ENCODE data around the gene ARAP2.

ARAP2 gene

GRCh38 chr4:36264207-36264826, 20.0 kb upstream of the ARAP2 start:
- DNase-seq (ENCODE audit: low read depth) = no peak

DNA sequence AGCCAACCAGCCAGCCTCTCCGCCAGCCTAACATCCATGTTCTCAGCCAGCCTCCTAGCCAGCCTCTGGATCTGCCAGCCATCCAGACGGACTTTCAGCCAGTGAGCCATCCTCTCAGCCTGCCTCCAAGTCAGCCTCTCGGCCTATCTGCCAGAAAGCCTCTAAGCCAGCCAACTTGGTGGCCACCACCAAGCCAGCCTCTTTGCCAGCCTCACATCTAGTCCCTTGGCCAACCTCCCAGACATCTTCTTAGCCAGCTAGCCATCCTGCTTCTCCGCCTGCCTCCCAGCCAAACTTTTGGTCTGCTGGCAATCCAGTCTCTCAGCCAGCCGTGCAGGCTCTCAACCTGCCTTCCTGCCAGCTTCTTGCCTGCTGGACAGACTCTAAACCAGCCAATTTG, 16.4 kb upstream of the ARAP2 start:
- DNase-seq (ENCODE audit: low read depth) = no peak

DNA sequence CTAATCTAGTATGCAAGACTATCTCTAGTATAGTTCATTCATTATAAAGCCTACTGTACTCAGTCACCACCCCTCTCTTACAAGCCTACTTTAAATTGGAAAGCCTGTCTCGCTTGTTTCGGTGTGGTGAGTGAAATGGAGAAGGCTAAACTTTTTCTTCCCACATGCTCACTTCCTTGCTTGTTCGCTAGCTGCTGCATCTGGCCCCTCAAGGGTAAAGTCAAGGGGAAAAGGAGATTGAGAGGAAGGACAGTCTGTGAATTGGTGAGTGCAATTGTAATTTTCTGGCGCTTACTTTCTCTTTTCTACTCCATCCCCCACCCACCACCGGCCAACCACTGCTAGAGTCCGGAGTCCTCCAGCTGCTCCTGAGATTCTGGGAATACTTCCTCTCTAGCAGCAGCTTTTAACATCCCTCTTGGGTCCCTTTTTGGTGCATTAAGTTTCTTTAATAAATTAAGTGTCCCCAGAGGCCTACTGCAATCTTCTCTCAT, 12.1 kb upstream of the ARAP2 start:
- no peak for DNase-seq (ENCODE audit: low read depth)

GRCh38 chr4:36255577-36255976, 11.3 kb upstream of the ARAP2 start:
- DNase-seq (ENCODE audit: low read depth) = peak; percentile 60

- no peak for DNase-seq (ENCODE audit: low read depth)
Measured at GRCh38 chr4:36254371-36254770, 10.1 kb upstream of the ARAP2 start.

- no peak for DNase-seq (ENCODE audit: low read depth)
Measured at GRCh38 chr4:36251983-36252382, 7.7 kb upstream of the ARAP2 start.

- no peak for DNase-seq (ENCODE audit: low read depth)
Measured at GRCh38 chr4:36249610-36250009, 5.3 kb upstream of the ARAP2 start.

DNA sequence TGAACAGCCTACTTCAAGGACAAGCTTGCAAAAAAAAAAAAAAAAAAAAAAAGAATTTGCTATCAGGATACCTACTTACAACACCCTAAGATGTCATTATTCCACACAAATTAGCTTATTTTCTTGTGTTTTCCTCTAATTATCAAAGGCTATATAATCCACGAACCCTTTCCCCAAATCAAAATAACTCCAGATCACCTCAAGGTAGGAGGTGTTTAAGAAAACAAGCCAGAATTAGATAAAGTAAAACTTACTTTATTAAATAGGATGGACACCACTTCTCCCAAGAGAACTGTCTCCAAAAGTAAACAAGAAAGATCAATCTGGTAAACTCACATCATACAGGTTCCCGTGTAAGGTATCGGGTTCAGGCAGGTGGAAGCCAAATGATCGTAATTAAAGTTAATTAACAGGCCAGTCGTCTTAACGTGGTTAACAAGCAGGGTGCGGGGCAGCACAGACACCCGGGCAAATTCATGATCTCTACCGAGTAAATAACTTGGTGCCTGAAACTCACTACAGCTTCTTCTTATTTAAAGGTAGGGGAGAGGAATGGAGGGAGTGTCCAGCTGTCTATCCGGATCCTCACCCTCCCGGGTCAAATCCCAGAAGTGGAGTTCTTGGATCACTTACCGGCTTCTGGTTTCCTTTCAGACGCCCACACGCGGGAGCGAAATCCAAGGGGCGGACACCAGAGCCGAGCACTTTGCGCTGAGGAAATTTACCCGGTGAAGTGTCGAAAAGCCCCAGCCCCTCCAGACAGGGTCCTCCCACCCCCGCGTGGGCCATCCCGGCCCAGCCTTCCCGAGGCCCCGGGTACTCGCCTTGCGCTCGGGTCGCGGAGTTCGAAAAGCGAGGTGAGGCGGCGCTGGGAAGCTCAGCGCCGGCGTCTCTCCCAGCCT, 708 bp downstream of the ARAP2 start:
- DNase-seq (ENCODE audit: low read depth) = no peak

DNA sequence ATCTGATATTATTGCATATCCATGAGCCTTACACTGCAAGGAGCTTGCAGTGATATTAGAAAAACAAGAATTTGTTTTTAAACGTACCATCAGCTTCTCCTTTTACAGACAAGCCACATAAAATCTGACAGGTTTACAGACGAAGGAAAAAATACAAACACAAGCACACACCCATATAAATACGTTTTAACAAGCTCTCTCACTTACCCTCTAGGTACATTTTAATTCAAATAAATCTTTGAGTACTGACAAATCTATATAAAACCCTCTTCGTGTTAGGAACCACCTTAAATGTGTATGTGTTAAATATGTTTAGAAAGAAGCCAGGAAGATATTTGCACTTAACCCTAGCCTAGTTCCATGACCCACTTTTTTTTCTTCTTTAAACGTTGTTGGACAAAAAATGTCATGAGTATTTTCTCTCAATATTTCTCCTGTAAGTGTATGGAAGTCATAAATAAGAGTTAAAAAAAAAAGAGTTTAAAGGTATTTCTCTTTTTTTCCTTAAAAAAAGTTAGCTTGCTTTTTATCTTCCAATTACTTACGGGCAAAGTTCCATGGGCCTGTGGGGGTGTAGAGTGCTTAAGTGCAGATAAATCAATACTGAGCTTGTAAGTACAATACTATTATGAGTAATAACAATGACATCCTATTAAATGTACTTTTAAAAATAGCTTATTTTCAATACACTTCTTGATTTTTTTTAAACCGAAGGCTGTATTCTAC, 1.5 kb downstream of the ARAP2 start:
- no peak for DNase-seq (ENCODE audit: low read depth)

- no peak for DNase-seq (ENCODE audit: low read depth)
Measured at GRCh38 chr4:36241771-36242170, 2.5 kb downstream of the ARAP2 start.

DNA sequence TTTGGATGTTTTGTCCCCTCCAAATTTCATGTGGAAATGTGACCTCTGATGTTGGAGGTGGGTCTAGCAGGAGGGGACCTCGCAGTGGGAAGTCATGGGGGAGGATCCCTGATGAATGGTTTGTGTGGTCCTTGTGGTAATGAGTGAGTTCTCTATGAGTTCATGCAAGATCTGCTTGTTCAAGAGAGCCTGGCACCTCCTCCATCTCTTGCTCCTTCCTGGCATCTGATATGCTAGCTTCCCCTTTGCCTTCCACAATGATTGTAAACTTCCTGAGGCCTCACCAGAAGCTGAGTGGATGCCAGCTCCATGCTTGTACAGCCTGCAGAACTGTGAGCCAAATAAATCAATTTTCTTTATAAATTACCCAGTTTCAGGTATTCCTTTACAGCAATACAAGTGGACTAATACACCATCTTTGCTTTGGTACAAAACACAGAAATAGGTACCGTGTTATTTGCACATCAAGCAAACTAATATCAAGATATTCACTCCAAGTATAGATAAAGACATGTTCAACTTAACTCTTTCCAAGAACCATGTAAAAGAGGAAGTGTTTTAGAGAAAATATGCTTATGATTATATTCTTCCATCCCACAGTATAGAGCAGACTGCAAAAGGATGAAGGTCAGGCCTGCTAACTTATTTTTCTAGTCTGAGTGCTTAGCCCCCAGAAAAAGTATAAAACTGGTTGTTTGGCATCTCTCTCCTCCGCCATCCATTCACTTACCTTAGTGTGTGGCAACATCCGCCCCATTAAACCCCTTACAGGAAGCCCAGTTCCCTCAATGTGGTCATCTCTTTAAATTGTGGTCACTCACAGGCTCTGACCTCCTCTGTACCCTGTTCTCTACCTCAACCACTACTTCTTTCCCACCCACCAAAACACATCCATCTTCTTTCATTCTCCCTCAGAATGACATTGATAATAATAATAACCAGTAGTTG, 6.7 kb downstream of the ARAP2 start:
- no peak for DNase-seq (ENCODE audit: low read depth)

DNA sequence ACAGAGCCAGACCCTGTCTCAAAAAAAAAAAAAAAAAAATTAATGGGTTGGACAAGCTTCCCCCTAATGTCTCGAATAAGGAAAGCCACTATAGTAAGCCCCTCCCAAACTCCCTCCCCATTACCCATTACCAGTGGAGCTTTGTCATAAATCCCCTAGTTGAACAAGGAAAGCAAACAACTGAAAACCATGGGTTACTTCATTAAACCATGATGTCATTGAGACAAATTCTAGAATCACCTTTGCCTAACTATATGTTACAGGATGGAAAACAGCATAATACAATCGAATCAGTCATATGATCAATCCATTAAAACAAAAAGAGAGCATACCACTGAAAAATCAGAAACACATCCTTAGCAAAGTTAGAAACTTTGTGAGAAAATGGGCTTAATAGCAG, 8.2 kb downstream of the ARAP2 start:
- no peak for DNase-seq (ENCODE audit: low read depth)

GRCh38 chr4:36235306-36235705, 9.0 kb downstream of the ARAP2 start:
- no peak for DNase-seq (ENCODE audit: low read depth)

DNA sequence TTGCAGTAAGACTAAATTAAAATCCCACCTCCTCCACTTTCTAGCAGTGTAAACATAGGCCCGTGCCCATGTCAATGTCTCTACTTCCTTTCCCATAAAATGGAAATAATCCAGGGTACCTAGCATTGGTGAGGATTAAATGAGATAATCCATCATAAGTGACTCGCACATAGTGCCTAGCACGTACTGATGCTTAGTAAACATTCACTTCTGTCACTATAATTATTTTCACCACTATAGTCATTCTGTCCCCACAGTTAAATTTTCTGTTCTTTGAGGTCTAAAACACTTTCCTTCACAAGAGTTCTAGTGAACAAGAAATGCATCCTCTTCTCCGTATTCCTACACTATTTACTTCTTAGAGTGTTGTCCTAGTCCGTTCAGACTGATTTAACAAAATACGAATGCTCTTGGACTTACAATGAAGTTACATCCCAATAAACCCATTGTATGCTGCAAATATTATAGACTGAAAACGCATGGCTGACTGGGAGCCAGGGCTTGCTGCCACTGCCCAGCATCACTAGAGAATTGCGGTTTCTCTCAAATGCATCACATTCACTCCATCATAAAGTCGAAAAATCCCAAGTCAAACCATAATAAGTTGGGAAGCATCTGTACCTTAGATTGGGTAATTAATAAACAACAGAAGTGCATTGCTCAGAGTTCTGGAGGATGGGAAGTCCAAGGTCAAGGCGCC, 10.6 kb downstream of the ARAP2 start:
- DNase-seq (ENCODE audit: low read depth) = no peak

DNA sequence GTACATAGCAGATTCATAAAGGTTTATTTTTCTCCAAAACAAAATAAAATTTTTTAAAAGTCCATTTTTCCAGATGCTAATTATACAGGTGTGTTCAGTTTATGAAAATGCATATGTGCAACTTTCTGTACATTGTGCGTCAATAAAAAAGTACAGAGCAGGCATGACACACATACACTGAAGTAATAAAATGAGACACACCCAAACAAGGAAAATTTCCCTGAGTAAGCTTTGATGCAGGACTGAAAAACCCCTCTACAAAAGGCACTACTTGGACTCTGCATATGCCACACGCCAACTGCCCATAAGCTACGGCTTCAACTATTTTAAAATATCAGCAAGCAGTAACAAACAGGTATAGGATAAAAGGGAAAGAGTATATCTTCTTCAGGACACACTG, 13.8 kb downstream of the ARAP2 start:
- no peak for DNase-seq (ENCODE audit: low read depth)

DNA sequence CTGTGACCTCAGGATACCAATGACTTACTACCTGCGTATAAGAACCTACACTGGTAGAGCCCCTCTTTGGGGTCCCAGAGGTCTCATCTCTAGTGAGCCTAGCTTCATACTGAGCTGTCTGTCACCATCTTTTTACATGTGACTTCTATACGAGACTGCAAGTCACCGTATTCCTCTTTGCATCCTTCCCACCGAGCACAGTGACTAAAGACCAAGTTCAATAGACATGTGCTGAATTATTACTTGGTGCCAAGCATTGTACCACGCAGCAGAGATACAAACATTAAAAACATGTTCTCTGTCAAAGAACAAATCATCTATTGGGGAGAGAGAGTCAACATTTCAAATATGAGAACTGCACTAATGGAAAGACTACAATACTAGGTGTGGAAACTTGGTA, 16.4 kb downstream of the ARAP2 start:
- no peak for DNase-seq (ENCODE audit: low read depth)

DNA sequence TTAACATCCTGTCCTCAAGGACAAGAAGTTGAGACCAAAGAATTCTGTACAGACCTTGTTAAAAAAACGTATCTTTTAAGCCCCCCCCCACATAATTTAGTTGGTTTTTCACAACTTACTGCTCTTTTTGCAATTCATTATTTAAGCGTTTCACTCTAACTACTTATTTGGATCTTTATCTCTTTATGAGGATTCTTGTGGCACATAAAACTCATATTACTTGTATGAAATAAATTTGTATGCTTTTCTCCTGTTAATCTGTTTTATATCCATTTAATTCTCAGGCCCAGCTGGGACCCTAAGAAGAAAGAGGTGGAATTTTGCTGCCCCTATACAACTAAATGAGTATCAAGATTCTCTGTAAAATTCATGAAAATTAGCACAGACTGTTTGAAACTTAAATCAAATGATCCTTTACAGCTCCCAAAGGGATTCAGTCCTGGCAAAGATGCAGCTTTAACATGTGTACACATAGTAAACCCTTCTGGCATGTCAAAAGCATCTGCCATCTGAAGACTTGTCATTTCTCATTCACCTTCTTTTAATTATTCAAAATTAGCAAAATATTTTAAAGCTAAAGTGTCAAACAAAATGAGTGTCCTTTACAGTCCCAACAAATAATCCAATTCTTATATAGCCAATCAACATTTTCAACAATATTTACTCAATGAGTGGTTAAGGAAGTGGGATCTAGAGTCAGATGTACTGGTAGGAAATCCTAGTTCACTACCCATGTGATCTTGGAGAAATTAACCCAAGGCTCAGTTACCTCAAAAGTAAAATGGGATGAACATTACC, 17.7 kb downstream of the ARAP2 start:
- DNase-seq (ENCODE audit: low read depth) = no peak

GRCh38 chr4:36224972-36225903, 19.1 kb downstream of the ARAP2 start:
- no peak for DNase-seq (ENCODE audit: low read depth)

- DNase-seq (ENCODE audit: low read depth) = no peak
Measured at GRCh38 chr4:36222702-36223101, 21.6 kb downstream of the ARAP2 start.
